ENCODE data around the gene TPX2.

DNA sequence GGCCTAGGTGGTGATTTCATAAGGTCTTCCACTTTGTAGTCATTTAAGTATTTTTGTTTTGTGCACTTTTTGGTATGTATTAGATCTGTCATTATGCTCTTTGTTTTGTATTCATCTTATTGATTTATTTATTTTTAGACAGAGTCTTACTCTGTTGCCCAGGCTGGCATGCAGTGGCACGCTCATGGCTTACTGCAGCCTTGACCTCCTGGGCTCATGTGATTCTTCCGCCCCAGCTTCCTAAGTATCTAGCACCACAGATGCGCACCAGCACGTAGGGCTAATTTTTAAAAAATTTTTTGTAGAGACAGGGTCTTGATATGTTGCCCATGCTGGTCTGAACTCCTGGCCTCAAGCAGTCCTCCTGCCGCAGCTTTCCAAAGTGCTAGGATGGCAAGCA, 30.6 kb downstream of the TPX2 start:
- TF ChIP-seq POLR2A (IDR thresholded peaks at IDR 0.05; ENCODE audit: low read length), result no peak
- TF ChIP-seq, protein P1, sequence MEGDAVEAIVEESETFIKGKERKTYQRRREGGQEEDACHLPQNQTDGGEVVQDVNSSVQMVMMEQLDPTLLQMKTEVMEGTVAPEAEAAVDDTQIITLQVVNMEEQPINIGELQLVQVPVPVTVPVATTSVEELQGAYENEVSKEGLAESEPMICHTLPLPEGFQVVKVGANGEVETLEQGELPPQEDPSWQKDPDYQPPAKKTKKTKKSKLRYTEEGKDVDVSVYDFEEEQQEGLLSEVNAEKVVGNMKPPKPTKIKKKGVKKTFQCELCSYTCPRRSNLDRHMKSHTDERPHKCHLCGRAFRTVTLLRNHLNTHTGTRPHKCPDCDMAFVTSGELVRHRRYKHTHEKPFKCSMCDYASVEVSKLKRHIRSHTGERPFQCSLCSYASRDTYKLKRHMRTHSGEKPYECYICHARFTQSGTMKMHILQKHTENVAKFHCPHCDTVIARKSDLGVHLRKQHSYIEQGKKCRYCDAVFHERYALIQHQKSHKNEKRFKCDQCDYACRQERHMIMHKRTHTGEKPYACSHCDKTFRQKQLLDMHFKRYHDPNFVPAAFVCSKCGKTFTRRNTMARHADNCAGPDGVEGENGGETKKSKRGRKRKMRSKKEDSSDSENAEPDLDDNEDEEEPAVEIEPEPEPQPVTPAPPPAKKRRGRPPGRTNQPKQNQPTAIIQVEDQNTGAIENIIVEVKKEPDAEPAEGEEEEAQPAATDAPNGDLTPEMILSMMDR (IDR thresholded peaks at IDR 0.05), result no peak
